Suppressor macrophage (primary cell): ENCODE measurements around the gene EXOC2.

Experiments
- DNase-seq, 4 experiments: peaks; one replicate each; pipeline ENCODE4 v3.0.0-alpha.2; 2020 to 2022

Gene EXOC2

GRCh38 chr6:516213-516612 is 176.7 kb downstream of the EXOC2 start:
- no peak for DNase-seq

GRCh38 chr6:515267-515666 is 177.7 kb downstream of the EXOC2 start:
- DNase-seq = no peak

DNA sequence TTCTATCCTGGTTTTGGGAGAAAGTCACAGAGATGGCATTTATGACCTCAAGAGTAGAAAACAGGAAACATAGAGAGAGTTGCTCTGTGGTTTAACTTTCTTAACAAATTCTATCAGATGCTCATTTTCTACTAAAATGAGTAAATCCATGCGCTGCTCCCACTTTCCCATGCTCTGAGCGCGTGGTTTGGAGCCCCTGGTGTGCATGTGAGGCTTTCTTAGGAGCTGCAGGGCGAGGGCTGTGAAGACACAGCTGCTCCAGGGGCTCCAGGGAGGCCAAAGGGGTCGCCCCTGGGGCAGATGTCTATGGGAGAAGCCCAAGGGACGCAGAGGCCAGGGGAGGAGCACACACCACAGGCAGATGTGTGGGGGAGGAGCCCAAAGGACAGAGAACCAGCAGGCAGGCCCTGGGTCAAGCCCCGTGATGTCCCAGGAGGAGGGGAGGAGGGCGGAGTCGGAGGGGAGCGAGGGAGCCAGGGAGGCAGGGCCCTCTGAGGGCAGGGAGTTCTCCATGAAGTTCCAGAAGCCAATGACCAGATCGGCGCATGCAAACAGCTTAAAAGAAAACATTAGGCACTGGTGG is 178.5 kb downstream of the EXOC2 start:
- DNase-seq = no peak

- DNase-seq = no peak
These were observed 179.0 kb downstream of the EXOC2 start for GRCh38 chr6:513961-514360.

GRCh38 chr6:513058-513457 is 179.9 kb downstream of the EXOC2 start:
- DNase-seq = no peak

DNA sequence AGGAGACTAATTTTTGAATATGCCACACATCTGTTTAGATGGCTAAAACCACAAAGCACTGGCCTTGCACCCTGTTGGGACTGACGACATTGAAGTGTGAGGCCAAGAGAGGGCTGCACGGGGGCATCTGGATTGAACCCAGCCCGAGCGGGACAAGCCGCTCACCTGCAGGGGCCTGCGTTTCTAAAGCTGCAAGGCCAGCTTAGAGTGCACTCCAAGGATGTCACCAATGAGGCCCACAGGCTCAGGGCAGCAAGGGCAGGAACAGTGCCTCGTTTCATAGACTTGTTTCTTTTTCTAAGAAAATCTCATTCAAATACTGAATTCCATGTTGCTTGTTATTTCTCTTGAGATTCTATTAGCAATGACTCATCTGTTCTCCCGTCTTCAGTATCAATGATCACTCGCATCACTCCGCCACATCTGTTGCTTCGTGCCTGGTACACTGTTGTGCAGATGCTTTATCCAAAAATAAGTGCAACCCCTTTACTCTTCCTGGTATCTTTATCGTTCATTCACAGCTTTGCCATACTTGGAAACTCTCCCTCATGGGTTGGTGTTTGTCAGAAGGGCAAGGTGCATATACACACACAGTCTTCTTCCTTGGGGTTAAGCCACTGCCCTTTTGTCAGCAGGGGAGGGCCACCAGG is 181.3 kb downstream of the EXOC2 start:
- no peak for DNase-seq

DNA sequence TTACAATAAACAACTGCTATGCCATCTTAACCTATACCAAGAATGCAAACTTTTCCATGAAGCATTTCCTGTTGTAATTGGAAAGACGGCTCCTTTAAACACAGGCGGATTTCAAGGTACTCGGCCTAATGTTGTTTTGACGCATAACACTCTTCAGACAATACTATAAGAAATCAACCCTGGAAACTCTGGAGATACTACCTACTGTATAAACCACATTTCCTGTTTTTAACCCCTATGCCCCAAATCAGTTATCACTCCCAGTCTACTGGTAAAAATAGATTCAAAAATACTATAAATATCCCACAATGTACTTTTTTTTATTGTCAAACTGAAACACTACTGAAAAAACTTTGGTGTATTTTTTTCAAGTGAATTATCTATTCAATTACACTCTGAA is 183.3 kb downstream of the EXOC2 start:
- DNase-seq = no peak

DNA sequence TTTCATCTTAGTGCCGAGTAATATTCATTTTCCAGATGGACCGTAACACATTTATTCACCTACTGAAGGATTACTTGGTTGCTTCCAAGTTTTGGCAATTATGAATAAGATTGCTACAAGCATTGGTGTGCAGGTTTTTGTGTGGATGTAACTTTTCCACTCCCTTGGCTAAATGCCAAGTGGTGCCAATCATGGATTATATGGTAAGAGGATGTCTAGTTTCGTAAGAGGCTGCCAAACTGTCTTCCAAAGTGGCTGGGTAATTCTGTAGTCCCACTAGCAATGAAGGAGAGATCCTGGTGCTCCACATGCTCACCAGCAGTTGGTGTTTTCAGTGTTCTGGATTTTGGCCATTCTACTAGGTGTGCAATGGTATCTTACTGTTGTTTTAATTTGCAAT is 184.3 kb downstream of the EXOC2 start:
- DNase-seq = no peak

DNA sequence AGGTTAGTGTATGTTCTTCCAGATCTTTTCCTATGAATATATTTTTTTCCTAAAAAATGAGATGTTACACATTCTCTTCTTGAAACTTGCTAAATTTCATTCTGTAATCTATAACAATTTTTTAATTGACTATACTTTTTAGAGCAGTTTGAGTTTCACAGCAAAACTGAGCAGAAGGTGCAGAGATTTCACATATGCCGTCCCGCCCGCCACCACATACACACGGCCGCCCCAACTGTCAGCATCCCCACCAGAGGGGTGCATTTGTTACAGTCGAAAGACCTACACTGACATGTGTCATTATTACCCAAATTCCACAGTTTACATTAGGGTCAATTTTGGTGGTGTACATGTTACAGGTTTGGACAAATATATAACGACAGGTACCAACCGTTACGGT is 184.9 kb downstream of the EXOC2 start:
- DNase-seq = no peak

DNA sequence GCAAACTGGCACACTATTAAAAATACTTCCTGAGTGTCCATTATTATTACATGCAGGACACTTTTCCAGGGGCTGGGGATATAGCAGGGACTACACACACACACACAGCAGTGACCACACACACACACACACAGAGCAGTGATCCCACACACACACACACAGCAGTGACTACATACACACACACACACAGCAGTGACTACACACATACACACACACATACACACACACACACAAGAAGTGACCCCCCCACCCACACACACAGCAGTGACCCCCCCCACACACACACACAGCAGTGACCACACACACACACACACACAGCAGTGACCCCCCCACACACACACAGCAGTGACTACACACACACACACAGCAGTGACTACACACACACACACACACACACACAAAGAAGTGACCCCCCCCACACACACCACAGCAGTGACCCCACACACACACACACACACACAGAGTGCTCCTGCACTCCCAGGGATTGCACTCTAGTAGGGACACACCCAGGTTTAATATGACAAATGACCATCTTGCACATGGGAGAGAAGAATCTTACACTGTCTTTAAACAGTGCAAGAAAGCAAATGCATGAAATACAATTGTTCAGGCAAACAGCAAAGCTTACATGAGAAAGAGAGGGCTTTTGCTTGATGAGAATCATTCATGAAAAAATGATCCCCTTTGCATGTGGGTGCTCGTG is 185.9 kb downstream of the EXOC2 start:
- DNase-seq = no peak

GRCh38 chr6:506508-506907 is 186.4 kb downstream of the EXOC2 start:
- peak; percentile 7 to 56 (median 22) for DNase-seq

DNA sequence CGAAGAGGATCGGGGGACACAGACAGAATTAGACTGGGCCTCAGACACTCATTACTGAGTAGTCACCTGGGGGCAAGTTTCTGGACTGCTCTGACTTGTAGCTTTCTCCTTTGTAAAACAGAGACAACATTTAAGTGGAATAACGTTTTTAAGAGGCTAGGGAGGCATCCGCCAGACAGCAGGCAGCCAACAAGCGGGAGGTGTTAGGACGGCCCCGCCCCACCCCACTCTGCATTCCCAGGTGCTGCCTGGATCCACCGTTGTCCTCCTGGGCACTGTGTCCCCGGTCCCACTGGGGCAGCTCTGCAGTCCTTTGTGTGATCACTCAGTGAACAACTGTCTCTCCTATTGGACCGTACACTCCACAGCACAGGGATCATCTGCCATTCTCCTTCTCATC is 187.6 kb downstream of the EXOC2 start:
- no peak for DNase-seq

- DNase-seq = no peak
These were observed 188.4 kb downstream of the EXOC2 start for GRCh38 chr6:504446-504980.

DNA sequence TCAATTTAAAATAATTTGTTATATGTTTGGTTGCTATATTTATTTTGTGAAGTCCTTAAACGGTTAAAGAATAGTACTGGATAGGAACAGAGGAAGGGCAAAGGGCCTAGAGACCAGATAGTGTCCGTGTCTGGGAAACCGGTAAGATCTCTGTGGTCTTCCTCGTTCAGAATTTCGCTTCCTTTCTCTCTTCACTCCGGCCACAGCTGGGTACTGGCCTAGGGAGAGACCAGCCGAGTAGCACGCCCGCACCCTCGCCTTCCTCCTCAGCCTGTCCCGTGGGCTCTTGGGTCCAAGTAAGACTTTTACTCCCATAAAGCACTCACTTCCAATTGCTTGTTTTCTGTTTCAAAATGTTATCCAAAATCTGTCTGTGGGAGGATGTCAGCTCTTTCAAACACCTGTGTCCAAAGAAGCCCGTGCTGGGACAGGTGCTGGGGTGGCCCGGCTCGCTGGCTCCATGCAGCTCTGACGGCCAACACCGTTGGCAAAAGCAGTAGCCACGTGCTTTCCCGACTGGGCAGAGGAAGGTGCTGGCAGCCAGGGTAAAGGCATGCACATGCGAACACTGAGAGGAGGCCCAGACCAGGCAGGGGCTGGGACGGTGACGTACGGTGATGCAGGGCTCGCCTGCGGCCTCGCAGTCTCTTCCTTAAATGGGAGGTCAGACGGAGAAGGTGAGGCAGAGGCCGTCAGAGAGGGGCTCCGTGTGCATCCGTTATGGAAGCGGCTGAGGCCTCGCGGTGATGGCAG is 189.2 kb downstream of the EXOC2 start:
- peak in 1 of 4 experiments; percentile 9 for DNase-seq

DNA sequence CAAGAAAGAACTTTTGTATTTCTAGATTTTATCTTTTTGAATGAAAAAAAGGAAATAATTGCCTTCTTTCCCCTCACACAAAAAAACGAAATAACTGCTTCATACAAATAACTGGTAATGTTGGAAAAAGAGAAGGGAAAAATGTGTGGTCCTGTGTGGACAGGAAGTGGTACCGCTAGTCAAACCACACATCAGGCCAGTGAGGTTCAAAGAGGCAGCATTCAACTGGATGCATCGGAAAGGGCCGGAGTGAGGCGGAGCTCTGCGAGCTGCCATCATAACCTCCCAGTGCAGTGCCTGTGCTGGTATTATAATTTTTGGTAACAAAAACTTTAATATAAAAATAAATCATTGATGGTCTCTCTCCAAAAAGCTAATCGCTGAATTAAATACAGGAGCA is 190.2 kb downstream of the EXOC2 start:
- peak in 1 of 4 experiments; percentile 12 for DNase-seq

DNA sequence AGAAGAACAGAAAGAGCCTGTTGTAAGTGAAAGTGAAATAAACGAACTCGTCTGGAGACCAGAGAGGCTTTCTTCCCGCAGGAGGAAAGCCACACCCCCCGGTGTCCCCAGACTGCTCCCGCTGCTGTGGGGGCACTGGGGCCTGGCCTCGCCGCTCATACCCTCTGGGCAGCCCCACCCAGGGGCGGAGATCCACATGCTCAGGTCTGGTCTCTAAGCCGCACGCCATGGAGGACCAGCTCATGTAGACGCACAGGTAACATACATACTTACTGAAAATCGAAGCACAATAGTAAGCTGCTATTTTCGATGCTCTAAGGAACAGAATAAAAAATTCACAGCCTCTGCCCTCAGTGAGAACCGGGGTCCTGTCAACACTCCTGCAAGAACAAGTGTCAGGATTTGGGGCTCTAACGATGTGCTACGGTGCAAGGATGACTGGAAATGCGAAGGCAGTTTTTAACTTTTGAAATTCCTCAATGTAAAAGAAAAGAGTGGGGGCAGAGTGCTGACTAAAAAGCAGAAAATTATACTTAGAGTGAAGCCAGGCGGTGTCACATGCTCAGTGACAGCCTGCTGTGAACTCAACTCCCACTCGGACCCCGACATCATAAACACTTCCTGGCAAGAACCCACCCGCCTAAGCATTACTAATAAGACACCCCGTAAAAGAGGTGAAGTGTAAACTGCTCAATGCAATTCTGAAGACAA is 190.9 kb downstream of the EXOC2 start:
- peak; percentile 13 to 59 (median 29) for DNase-seq

DNA sequence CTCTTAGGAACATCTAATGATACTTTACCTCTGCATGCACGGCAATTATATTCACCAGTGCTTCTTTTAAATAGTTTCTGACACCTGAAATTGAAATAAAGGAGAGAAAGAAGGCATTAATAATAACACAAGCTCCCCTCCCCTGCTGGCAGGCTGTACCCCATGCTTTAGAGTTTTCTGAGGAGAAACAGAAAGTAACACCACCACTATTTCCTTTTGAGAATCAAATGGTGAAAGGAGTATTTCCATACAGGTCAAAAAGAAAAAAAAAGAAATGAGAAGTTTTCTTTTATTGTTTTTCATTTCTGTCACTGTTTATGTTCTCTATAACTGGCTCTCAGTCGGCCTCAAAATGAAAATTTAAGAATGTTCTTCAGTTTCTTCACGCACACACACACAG is 193.3 kb downstream of the EXOC2 start:
- DNase-seq = no peak

- DNase-seq = no peak
These were observed 194.1 kb downstream of the EXOC2 start for GRCh38 chr6:498795-499231.

- DNase-seq = no peak
These were observed 195.7 kb downstream of the EXOC2 start for GRCh38 chr6:497258-497657.

DNA sequence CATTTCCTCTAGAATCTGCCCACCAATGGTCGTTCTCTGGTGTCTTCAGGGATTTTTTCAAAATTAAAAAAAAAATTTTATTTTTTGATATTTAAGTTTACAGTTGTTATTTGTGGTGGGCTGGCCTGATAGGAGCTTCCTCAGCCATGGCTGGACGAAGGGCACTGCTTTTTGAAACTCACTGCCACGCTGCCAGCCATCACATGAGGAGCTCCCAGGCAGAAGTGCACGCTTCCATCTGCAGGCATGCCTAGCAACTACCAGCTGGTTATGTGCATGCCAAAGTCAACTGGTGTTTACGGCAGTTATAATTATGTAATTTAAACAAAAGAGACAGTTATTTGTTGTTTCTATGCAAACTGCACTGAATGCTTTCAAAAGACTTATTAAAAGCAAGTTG is 196.3 kb downstream of the EXOC2 start:
- DNase-seq = no peak

- no peak for DNase-seq
These were observed 198.5 kb downstream of the EXOC2 start for GRCh38 chr6:494394-494793.

DNA sequence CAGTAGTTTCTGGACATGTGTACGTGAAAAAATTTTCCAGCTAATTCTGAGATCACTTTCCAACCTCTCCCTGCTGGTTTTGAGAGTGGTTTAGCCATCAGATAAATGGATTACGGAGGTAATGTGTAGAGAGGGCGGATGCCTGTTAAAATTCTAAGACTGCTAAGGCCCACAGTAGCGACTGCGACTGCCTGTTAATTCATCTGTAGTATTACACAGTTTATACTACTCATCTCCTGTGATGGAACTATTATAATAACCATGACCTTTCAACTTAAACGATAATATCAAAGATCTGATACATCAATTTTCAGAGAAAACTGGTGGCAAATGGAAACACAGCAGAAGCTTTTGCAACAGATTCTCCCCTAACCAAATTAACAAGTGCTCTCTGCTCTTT is 199.1 kb downstream of the EXOC2 start:
- no peak for DNase-seq
